CD1c-positive myeloid dendritic cell (primary cell): ENCODE results near the gene MMP24OS.

Experiments used
- DNase-seq: peaks from one replicate; pipeline ENCODE4 v3.0.0-alpha.2; 2016; ENCODE audit errors: extremely low spot score

The MMP24OS gene

GRCh38 chr20:35291654-35292503, 14.0 kb upstream of the MMP24OS start, which contains the start of gene FAM83C:
Gene FAM83C, minus strand, starts transcription at chr20:35292425. Its CDS starts 121 bp downstream, at chr20:35292304.
- DNase-seq: no peak

DNA sequence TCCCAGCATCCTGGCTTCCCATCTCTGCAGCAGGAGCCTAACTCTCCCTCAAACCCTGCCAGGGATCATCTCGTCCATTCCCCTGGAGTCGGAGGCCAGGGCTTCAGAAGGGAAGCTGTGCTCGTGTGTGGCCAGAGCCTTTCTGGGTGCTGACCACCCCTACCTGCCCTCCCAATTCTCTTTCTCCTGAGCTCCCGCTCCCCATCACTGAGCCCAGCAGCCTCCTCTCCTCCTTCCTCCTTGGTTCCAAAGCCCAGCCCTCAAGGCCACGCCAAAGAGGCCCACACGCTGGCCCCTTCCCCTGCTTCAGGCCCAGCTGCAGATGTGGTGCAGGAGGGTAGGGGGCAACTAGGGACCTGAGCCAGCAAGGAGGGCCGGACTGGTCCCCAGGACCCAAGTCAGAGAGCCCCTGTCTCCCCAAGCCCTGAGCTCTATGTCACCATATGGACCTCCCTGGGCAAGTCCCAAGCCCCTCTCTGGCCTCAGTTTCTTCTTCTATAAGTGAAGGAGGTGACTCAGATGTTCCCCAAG, 13.0 kb upstream of the MMP24OS start:
- no peak for DNase-seq

DNA sequence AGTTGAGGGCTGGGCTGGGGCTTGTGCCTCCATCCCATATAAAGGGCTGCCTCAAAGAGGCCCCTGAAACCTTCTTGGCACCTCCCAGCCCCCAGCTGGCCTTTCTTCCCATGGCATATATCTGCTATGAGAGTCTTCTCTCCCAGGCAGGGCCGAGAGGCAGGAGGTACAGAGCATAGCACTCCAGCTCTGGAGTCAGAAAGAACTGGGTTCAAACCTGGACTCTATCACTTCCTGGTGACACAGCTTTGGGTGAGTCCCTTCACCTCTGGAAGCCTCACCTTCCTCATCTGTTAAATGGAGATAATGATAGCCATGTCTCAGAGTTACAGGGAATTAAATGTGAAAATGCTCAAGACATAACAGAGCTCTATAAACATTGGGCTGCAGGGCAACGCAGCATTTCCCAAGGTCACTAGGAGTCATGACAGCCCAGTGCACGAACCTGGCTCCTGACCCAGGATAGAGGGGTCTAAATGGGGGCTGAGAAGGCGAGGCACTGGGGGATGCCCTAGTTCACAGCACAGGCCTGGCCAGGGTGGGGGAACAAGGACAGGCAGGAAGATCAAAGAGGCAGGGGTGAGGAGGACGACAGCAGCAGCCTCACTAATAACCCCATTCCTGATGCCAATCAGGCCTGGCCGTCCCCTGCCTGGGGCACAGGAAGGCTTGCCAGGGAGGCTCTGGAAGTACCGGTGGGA, 12.4 kb upstream of the MMP24OS start:
- DNase-seq: no peak

- DNase-seq: no peak
These were observed 10.6 kb upstream of the MMP24OS start for GRCh38 chr20:35288325-35289060.

GRCh38 chr20:35287509-35288324, 9.8 kb upstream of the MMP24OS start:
- DNase-seq: no peak

DNA sequence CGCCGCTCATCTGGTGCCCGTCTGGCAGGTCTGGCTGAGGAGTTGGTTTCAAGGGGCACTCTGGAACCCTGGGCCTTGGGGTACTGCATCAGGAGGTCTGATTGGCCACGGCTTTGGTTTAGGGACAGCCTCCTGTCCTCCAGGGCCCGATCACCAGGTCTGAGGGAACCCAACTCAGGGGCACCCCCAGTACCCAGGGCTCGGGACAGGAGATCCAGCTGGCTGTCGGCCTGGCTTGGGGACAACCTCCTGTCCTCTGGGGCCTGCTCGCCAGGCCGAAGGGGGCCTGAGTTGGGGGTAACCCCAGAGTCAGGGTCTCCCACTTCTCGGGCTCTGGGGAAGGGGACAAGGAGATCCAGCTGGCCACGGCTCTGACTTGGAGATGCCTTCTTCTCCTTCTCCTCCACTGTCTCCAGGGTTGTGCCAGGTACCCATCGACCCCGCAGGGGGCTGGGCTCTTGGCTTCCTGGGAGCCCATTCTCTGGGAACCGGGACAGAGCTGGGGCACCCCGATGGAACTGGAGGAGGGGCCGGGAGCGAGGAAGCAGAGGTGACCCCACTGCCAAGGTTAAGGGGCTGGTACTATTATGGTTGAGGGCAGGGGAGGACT, 9.1 kb upstream of the MMP24OS start:
- no peak for DNase-seq

DNA sequence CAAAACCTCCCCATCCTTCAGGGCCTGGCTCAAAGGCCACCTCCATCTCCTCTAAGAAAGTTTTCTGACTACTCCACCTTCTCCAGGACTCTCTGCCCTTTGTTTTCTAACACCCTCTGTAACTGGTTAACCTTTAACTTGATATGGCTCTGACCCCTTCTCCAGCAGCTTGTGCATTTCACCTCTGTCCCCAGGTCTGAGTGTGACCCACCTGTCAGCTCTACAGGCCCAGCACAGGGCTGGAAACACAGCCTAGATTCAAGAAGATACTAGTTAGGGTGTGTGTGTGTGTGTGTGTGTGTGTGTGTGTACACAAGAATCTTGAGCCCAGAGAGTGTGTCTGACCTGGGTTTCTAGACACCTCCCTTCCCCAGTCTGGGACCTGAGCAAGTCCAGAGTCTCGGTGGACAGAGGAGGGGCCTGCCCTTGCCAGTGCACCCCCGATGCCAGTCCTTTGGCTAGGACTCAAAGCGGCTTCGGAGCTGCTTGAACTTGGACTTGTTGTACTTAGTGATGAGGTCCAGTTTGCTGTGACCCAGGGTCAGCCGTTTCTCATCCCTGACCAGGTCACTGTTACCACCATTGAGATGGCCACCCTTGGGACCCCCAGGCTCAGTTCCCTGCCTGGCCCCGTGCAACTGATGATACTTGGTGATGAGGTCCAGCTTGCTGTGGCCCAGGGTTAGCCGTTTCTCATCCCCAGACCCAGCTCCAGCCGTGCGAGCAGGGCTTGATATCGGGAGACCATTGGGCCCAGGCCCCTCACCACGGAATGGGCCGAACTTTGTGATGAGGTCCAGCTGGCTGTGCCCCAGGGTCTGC, 8.4 kb upstream of the MMP24OS start:
- no peak for DNase-seq

- DNase-seq: no peak
These were observed 7.8 kb upstream of the MMP24OS start for GRCh38 chr20:35285806-35286076.

DNA sequence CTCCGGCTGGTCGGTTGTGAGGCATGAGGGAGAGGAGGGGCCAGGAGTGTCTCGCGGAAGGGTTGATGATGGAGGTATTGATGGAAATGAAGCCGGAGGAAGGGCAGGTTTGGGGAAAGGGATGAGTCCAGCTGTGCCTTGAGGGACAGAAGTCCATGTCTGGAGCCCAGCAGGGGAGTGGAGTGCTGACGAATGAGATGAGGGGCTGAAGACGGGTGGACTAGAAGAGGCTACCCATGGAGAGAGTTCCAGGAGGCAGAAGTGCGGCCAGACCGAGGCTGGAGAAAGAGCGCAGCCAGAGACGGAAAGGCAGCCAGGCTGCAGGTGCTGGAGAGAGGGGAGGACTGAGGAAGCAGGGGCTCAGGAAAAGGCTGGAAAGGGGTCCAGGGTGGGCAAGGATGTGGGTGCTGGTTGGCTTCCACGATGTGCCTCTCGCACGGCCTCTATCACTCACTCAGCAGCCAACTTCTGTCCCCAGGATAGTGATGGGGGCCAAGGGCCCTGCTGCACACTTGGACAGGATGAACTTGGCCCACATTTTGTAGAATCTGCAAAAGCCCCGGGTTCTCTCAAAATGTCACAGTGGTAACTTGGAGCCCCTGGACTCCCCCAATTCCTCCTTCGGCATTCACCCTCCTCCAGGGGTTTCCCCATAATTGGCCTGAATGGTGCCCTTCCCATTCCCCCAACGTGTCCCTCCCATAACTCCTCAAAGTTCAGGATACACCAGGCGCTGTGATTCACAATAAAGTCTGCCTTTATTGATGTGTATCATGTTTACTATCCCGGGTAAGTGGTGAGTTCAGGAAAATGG, 7.3 kb upstream of the MMP24OS start:
- no peak for DNase-seq

DNA sequence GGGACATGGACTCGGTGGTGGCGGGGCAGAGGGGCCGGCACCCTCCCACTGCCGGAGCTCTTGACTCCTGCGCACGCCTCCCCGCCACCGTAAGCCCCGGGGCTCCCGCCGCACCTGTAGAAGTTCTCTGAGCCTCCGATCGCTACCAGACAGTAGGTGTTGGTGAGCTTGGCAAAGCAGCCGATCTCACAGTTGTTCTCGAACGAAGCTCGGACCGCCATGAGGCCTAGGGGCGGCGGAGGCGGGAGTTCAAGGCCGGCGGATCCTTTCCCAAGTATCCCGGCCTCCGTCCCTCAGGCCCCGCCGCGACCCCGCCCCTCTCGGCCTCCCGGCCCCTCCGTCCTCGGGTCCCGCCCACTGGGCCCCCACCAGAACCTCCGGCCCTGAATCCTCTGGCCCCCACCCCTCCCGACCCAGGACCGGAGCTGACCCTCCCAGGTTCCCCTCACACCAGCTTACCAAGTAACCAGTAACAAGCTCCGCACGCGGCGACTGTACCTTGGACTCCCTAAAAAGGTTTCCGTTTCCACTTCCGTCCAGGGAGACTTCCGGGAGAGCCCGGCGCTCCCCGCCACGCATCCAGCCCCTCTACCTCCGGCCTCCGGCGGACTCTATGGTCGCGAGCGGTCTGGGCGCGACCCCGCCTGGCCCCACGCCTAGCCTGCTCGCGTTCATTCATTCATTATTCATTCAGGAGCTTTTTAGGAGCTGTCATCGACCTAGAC, 6.5 kb upstream of the MMP24OS start, which contains the start of gene EIF6:
Gene EIF6, minus strand, starts transcription at position 506 of the 725 bp plus-strand sequence. Its CDS starts 285 bp downstream, at position 221.
- peak; percentile 78 for DNase-seq

GRCh38 chr20:35283441-35284266, 5.7 kb upstream of the MMP24OS start:
- DNase-seq: peak; percentile 66

DNA sequence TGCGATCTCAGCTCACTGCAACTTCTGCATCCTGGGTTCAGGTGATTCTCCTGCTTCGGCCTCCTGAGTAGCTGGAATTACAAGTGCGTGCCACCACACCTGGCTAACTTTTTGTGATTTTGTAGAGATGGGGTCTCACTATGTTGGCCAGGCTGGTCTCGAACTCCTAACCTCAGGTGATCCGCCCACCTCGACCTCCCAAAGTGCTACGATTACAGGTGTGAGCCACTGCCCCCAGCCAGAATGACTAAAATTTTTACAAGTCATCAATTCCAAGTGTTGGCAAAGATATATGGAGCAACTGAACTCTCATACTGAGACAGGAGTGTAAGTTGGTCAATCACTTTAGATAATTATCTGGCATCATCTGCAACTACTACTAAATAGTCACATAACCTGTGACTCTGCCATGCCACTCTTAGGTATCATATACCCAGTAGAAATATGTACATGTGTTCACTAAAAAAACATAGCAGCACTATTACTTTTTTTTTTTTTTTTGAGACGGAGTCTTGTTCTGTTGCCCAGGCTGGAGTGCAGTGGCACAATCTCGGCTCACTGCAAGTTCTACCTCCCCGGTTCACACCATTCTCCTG, 3.7 kb upstream of the MMP24OS start:
- DNase-seq: no peak

GRCh38 chr20:35280523-35280922, 2.6 kb upstream of the MMP24OS start:
- DNase-seq: no peak

DNA sequence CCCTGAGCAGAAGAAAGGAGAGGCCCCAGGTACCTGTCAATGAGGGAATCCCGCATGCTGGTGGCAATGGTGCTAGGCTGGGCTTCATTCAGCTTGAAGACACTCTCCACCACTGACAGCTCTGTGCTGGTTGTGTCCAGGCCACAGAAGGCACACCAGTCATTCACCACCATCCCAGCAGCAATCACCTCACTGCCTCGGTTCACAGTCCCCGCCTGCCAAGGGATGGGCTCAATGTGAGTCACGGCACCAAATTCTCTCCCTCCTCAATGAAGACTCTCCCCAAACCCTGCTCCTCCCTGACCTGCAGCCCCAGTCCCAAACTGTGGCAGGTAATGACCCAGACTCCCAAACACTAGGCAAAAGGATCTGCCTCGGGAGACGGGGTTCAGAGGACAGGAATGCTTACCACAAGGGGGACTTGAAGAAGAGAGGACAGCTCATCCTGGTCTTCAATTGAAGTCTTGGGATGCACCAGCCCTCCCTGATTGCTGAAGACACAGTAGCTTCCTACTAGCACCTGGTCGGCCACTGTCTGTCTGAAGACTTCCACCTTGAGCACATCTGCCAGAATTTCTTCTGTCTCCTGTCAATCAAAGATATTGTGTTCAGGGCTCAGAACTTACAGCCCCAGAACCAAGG, 1.7 kb upstream of the MMP24OS start:
- DNase-seq: no peak

- DNase-seq: no peak
These were observed 1.1 kb upstream of the MMP24OS start for GRCh38 chr20:35279040-35279439.

- DNase-seq: no peak
These were observed 795 bp downstream of the MMP24OS start for GRCh38 chr20:35277127-35277526.

GRCh38 chr20:35276408-35276807, 1.5 kb downstream of the MMP24OS start:
- DNase-seq: no peak
